PFSK-1 (cell line): Measurements from ENCODE around the gene SLMAP.

Experiments
- POLR2AphosphoS5 ChIP-seq: IDR thresholded peaks from 2 replicates; pipeline ENCODE4 v1.6.1; 2012; ENCODE audit warnings: low read depth, mild to moderate bottlenecking, control low read depth, low read length, moderate library complexity
- TAF1 ChIP-seq: IDR thresholded peaks from 2 replicates; pipeline ENCODE4 v1.6.1; 2012; ENCODE audit warnings: low read length, control low read depth, borderline replicate concordance; ENCODE audit not compliant: insufficient read depth
- TF ChIP-seq, protein P1 (sequence below), 2 experiments: IDR thresholded peaks; 2 replicates each; pipeline versions ENCODE4 v1.6.1 to v1.8.0; 2011 to 2012; ENCODE audit warnings: low read depth in 2 of 2, low read length in 2 of 2, control low read depth in 1 of 2, inconsistent platforms in 1 of 2, mild to moderate bottlenecking in 1 of 2, moderate library complexity in 1 of 2; ENCODE audit not compliant: insufficient read depth in 1 of 2

DNA sequence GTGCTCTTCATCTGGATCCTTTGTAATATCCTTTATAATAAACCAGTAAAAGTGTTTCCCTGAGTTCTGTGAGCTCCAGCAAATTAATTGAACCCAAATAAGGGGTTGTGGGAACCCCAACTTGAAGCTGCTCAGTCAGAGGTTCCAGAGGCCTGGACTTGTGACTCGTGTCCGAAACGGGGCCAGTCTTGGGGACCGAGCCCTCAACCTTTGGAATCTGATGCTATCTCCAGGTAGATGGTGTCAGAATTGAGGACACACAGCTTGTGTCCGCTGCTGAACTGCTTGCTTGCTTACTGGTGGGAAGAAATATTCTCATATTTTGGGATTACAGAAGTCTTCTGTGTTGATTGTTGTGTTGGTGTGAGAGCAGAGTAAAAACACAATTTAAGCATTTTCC lies 212.4 kb downstream of the SLMAP start:
- no peak for TF ChIP-seq TAF1
- no peak for TF ChIP-seq POLR2AphosphoS5
- TF ChIP-seq, protein P1, sequence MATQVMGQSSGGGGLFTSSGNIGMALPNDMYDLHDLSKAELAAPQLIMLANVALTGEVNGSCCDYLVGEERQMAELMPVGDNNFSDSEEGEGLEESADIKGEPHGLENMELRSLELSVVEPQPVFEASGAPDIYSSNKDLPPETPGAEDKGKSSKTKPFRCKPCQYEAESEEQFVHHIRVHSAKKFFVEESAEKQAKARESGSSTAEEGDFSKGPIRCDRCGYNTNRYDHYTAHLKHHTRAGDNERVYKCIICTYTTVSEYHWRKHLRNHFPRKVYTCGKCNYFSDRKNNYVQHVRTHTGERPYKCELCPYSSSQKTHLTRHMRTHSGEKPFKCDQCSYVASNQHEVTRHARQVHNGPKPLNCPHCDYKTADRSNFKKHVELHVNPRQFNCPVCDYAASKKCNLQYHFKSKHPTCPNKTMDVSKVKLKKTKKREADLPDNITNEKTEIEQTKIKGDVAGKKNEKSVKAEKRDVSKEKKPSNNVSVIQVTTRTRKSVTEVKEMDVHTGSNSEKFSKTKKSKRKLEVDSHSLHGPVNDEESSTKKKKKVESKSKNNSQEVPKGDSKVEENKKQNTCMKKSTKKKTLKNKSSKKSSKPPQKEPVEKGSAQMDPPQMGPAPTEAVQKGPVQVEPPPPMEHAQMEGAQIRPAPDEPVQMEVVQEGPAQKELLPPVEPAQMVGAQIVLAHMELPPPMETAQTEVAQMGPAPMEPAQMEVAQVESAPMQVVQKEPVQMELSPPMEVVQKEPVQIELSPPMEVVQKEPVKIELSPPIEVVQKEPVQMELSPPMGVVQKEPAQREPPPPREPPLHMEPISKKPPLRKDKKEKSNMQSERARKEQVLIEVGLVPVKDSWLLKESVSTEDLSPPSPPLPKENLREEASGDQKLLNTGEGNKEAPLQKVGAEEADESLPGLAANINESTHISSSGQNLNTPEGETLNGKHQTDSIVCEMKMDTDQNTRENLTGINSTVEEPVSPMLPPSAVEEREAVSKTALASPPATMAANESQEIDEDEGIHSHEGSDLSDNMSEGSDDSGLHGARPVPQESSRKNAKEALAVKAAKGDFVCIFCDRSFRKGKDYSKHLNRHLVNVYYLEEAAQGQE (IDR thresholded peaks at IDR 0.05; ENCODE audit: insufficient read depth in 1 of 2, low read depth in 2 of 2, low read length in 2 of 2): no peak
